ENCODE measurements around the gene SNX12.

Gene SNX12

GRCh38 chrX:71068044-71068918 is at the start of gene SNX12:
Gene SNX12, minus strand, starts transcription at chrX:71068334. Its CDS starts 28 bp downstream, at chrX:71068306.
- Histone ChIP-seq H3K36me3 (ENCODE audit: control insufficient read depth in 2 of 2, insufficient read depth in 2 of 2, low read length in 2 of 2) (no peaks in the 10 kb centered on the region), H3K9ac (ENCODE audit: low read length in 2 of 2) (peak within 1 kb of the TSS; percentile 74 to 81), H3K4me3 (ENCODE audit: low read length in 2 of 2) (peak within 1 kb of the TSS; percentile 79 to 90), H3K27me3 (ENCODE audit: control insufficient read depth in 1 of 2, insufficient read depth in 2 of 2, low read length in 2 of 2) (peaks cover 0 to 4% of the 10 kb centered on the region in 2 donors), H3K27ac (ENCODE audit: low read length) (peak within 1 kb of the TSS; percentile 73), H3K9me3 (ENCODE audit: control insufficient read depth in 2 of 2, low read length in 2 of 2) (no peaks in the 10 kb centered on the region), H3K4me1 (ENCODE audit: control insufficient read depth, insufficient read depth, low read length) (no peaks in the 10 kb centered on the region)

DNA sequence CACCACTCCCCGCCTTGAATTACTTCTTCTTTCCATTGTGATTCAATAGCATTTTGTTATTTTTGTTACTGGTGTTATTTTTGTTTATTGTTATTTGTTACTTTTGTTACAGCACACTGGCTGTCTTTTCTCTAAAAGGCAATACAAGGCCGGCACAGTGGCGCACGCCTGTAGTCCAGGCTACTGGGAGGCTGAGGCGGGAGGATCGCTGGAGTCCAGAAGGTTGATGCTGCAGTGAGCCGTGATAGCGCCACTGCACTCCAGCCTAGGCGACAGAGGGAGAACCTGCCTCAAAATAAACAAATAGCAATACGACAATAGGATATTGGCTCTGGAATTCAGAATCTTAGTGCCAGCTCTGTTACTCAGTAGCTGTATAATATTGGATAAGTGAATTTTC is 49.2 kb upstream of the SNX12 start:
- Histone ChIP-seq H3K27me3 (ENCODE audit: control insufficient read depth in 1 of 2, insufficient read depth in 2 of 2, low read length in 2 of 2) (peaks cover 0 to 3% of the 10 kb centered on the region in 2 donors), H3K9ac (ENCODE audit: low read length in 2 of 2) (no peak overlapping the region), H3K27ac (ENCODE audit: low read length) (no peak overlapping the region), H3K4me1 (ENCODE audit: control insufficient read depth, insufficient read depth, low read length) (peaks cover 6% of the 10 kb centered on the region), H3K9me3 (ENCODE audit: control insufficient read depth in 2 of 2, low read length in 2 of 2) (no peaks in the 10 kb centered on the region), H3K4me3 (ENCODE audit: low read length in 2 of 2) (no peak overlapping the region), H3K36me3 (ENCODE audit: control insufficient read depth in 2 of 2, insufficient read depth in 2 of 2, low read length in 2 of 2) (peaks cover 15 to 16% of the 10 kb centered on the region in 2 donors)

DNA sequence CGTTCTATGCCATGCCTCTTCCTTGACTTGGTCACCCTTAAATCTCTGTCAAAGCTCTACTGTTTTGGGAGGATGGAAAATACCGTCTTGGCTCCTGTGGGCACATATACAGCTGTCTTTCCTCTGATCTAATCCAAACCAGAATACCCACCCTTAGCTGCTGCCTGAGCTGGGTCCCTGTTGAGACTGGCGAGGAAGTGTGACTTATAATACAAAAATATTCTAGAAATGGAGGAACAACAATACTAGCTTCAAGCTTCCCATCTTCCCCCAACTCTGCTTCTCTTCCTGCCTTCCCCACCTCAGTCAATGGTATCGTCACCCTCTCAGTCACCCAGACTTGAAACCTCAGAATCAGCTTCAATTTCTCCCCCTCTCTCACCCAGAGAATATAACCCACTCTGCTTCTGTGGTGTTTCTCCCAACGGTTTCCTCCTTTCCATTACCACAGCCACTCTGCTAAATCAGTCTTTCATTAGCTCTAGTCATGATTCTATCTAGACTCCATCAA is 43.8 kb upstream of the SNX12 start:
- Histone ChIP-seq H3K9ac (ENCODE audit: low read length in 2 of 2) (no peak overlapping the region), H3K4me3 (ENCODE audit: low read length in 2 of 2) (no peak overlapping the region), H3K9me3 (ENCODE audit: control insufficient read depth in 2 of 2, low read length in 2 of 2) (no peaks in the 10 kb centered on the region), H3K27ac (ENCODE audit: low read length) (no peak overlapping the region), H3K36me3 (ENCODE audit: control insufficient read depth in 2 of 2, insufficient read depth in 2 of 2, low read length in 2 of 2) (no peaks in the 10 kb centered on the region), H3K4me1 (ENCODE audit: control insufficient read depth, insufficient read depth, low read length) (peaks cover 2% of the 10 kb centered on the region), H3K27me3 (ENCODE audit: control insufficient read depth in 1 of 2, insufficient read depth in 2 of 2, low read length in 2 of 2) (peaks cover 0 to 21% of the 10 kb centered on the region in 2 donors)

DNA sequence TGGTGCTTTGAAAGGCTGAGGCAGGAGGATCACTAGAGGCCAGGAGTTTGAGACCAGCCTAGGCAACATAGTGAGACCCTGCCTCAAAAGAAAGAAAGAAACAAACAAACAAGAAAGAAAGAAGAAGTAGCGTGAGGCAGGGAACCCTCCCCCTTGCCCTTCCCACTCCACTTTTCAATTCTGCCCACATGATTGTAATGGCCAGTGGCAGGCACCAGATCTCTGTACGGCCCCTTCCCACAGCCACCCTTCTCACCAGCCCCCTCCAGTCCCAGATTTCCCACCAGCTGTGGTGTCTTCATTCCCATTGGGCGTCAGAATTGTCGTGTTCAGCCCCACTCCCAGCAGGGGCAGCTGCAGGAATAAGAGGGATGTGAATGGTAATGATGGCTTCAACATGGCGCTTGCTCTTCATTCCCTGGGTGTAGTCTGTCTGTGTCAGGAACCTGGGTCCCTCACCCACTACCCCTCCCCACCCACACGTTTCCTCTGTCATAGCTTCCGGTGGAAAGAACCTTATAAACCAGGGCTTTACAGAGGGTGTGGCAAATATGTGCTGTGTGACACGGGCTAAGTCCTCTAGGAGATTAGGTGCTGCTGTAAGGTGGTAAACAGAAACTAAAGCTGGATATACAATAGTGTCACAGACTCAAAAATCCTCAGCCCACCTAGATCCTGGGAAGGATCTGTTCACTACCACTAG is 43.2 kb upstream of the SNX12 start, which contains the start of gene IL2RG:
IL2RG (minus strand) TSS at position 437 of the 703 bp plus-strand sequence; CDS start at position 399, 38 bp downstream.
- Histone ChIP-seq H3K9me3 (ENCODE audit: control insufficient read depth in 2 of 2, low read length in 2 of 2) (no peaks in the 10 kb centered on the region), H3K36me3 (ENCODE audit: control insufficient read depth in 2 of 2, insufficient read depth in 2 of 2, low read length in 2 of 2) (no peaks in the 10 kb centered on the region), H3K4me1 (ENCODE audit: control insufficient read depth, insufficient read depth, low read length) (peaks cover 2% of the 10 kb centered on the region), H3K27ac (ENCODE audit: low read length) (no peak within 1 kb of the TSS), H3K9ac (ENCODE audit: low read length in 2 of 2) (no peak within 1 kb of the TSS), H3K27me3 (ENCODE audit: control insufficient read depth in 1 of 2, insufficient read depth in 2 of 2, low read length in 2 of 2) (peaks cover 0 to 24% of the 10 kb centered on the region in 2 donors), H3K4me3 (ENCODE audit: low read length in 2 of 2) (no peak within 1 kb of the TSS)

DNA sequence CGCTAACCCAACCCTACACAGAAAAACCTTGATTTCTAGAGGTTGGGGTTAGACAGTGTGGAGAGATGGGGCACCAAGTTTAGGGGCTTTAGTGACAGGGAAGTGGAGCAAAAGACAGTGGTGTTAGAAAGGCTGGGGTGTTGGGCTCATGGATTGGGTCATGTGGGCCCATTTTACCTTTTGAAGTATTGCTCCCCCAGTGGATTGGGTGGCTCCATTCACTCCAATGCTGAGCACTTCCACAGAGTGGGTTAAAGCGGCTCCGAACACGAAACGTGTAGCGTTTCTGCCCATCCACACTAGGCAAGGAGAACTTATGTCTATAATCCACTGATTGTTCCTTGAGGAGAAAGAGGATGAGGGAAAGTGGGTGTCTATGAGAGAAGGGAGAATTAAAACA is 40.9 kb upstream of the SNX12 start:
- Histone ChIP-seq H3K9ac (ENCODE audit: low read length in 2 of 2) (no peak overlapping the region), H3K27me3 (ENCODE audit: control insufficient read depth in 1 of 2, insufficient read depth in 2 of 2, low read length in 2 of 2) (peaks cover 0 to 39% of the 10 kb centered on the region in 2 donors), H3K27ac (ENCODE audit: low read length) (no peak overlapping the region), H3K4me1 (ENCODE audit: control insufficient read depth, insufficient read depth, low read length) (peaks cover 2% of the 10 kb centered on the region), H3K9me3 (ENCODE audit: control insufficient read depth in 2 of 2, low read length in 2 of 2) (no peaks in the 10 kb centered on the region), H3K4me3 (ENCODE audit: low read length in 2 of 2) (no peak overlapping the region), H3K36me3 (ENCODE audit: control insufficient read depth in 2 of 2, insufficient read depth in 2 of 2, low read length in 2 of 2) (no peaks in the 10 kb centered on the region)

- H3K36me3 ChIP-seq (ENCODE audit: control insufficient read depth in 2 of 2, insufficient read depth in 2 of 2, low read length in 2 of 2) = no peaks in the 10 kb centered on the region
- no peak overlapping the region for H3K27ac ChIP-seq (ENCODE audit: low read length)
- H3K4me3 ChIP-seq (ENCODE audit: low read length in 2 of 2) = no peak overlapping the region
- peaks cover 2% of the 10 kb centered on the region for H3K4me1 ChIP-seq (ENCODE audit: control insufficient read depth, insufficient read depth, low read length)
- H3K9ac ChIP-seq (ENCODE audit: low read length in 2 of 2) = no peak overlapping the region
- H3K27me3 ChIP-seq (ENCODE audit: control insufficient read depth in 1 of 2, insufficient read depth in 2 of 2, low read length in 2 of 2) = peaks cover 0 to 42% of the 10 kb centered on the region in 2 donors
- H3K9me3 ChIP-seq (ENCODE audit: control insufficient read depth in 2 of 2, low read length in 2 of 2) = no peaks in the 10 kb centered on the region
These were observed 39.7 kb upstream of the SNX12 start for GRCh38 chrX:71107762-71108360.

GRCh38 chrX:71107245-71107644 is 39.1 kb upstream of the SNX12 start:
- Histone ChIP-seq H3K4me1 (ENCODE audit: control insufficient read depth, insufficient read depth, low read length) (peaks cover 2% of the 10 kb centered on the region), H3K27ac (ENCODE audit: low read length) (no peak overlapping the region), H3K9me3 (ENCODE audit: control insufficient read depth in 2 of 2, low read length in 2 of 2) (no peaks in the 10 kb centered on the region), H3K9ac (ENCODE audit: low read length in 2 of 2) (no peak overlapping the region), H3K4me3 (ENCODE audit: low read length in 2 of 2) (no peak overlapping the region), H3K36me3 (ENCODE audit: control insufficient read depth in 2 of 2, insufficient read depth in 2 of 2, low read length in 2 of 2) (no peaks in the 10 kb centered on the region), H3K27me3 (ENCODE audit: control insufficient read depth in 1 of 2, insufficient read depth in 2 of 2, low read length in 2 of 2) (peaks cover 0 to 42% of the 10 kb centered on the region in 2 donors)

DNA sequence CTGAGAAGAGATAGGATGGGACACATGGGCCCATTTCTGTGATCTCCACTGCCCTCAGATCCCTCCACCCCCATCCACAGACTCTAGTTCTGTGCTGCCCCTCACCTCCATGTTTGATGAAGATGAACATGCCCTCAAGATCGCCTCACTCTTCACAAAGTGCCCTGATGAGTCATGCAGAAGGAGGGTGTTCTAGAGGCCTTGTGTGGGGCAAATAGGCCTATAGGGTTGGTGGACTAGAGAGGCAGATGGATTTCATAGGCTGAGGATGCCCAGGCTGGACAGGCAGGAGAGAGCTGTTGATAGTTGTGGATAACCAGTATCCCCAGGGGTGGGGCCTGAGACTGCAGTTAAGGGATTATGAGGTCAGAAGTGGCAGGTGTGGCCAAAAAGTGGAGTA is 38.3 kb upstream of the SNX12 start, which contains the start of gene CXorf65:
CXorf65 (minus strand) TSS at position 314 of the 400 bp plus-strand sequence; CDS start at position 130, 184 bp downstream.
- Histone ChIP-seq H3K9me3 (ENCODE audit: control insufficient read depth in 2 of 2, low read length in 2 of 2) (no peaks in the 10 kb centered on the region), H3K9ac (ENCODE audit: low read length in 2 of 2) (no peak within 1 kb of the TSS), H3K4me1 (ENCODE audit: control insufficient read depth, insufficient read depth, low read length) (peaks cover 2% of the 10 kb centered on the region), H3K27ac (ENCODE audit: low read length) (no peak within 1 kb of the TSS), H3K4me3 (ENCODE audit: low read length in 2 of 2) (no peak within 1 kb of the TSS), H3K36me3 (ENCODE audit: control insufficient read depth in 2 of 2, insufficient read depth in 2 of 2, low read length in 2 of 2) (no peaks in the 10 kb centered on the region), H3K27me3 (ENCODE audit: control insufficient read depth in 1 of 2, insufficient read depth in 2 of 2, low read length in 2 of 2) (peaks cover 0 to 42% of the 10 kb centered on the region in 2 donors)

DNA sequence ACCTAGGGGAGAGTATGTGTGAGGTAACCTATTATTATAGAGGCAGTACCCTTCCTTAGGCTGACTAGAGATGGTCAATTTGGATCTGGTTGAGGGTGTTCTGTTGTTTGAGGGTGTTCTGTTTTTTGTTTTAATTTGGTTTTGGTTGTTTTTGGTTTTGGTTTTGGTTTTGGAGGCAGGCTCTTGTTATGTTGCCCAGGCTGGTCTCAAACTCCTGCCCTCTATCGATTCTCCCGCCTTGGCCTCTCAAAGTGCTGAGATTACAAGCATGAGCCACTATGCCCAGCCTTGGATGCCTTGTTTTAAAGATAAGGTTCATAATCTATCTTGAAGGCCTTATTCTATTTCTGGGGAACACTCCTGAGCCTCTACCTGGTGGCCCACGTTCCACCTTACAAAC is 37.5 kb upstream of the SNX12 start:
- Histone ChIP-seq H3K9me3 (ENCODE audit: control insufficient read depth in 2 of 2, low read length in 2 of 2) (no peaks in the 10 kb centered on the region), H3K4me1 (ENCODE audit: control insufficient read depth, insufficient read depth, low read length) (peaks cover 2% of the 10 kb centered on the region), H3K9ac (ENCODE audit: low read length in 2 of 2) (no peak overlapping the region), H3K27me3 (ENCODE audit: control insufficient read depth in 1 of 2, insufficient read depth in 2 of 2, low read length in 2 of 2) (peaks cover 0 to 38% of the 10 kb centered on the region in 2 donors), H3K4me3 (ENCODE audit: low read length in 2 of 2) (no peak overlapping the region), H3K27ac (ENCODE audit: low read length) (no peak overlapping the region), H3K36me3 (ENCODE audit: control insufficient read depth in 2 of 2, insufficient read depth in 2 of 2, low read length in 2 of 2) (no peaks in the 10 kb centered on the region)

Measured in stomach smooth muscle (tissue), 2 donors.